ENCODE results near the gene NDUFS6. TPM values are rescaled to one million over a fixed set of nuclear protein-coding genes. Genes with fewer than 3 reads are reported as not detected.

The NDUFS6 gene
- total RNA-seq, 2 experiments from 2014 or later = 35.2 to 37.5 TPM

DNA sequence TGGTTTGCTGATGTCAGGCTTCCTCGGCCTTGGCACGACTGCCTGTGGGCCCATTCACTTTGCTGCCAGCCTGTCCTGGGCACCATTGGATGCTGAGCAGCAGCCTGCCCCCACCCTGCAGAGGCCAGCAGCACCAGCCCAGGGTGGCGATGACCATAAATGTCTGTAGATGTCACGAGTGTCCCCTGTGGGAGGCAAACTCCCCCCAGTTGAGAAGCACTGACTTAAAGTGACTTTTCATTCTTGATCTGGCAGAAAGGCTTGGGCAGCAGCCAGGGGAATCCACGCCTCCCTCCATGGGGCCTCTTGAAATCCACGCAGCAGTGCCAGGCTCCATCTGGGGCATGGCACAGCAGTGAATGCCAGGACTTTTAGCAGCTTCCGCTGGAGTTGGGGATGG lies 59.7 kb downstream of the NDUFS6 start:
- CTCF ChIA-PET = no interaction called here
- no peak for ATAC-seq
- no peaks in the 10 kb centered on the region for H3K9me3 Mint-ChIP-seq (ENCODE audit: low read depth)

DNA sequence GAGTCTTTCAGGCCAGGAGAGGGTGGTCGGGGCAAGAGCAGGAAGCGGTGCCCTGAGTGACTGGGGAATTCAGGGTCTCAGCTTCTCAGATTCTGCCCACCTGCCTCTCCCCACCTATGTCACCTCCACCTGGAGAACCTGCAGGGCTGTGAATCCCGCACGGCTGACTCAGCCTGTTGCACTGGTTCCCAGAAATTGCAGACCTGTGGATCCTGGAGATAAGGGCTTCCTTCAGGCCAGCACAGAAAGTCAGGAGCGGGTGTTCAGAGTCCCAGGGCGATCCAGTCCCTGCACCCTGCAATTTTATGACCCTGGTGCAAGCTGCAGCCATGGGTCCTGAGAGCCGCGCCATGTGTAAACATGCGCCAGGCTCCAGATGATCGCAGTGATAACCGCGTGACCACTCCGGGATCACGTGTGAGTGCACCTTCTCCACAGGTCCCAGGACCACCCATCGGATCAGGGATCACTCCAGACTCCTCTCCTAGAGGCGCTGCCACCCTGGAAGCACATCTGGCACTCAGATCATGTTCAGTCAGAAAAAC lies 63.8 kb downstream of the NDUFS6 start:
- no peaks in the 10 kb centered on the region for H3K9me3 Mint-ChIP-seq (ENCODE audit: low read depth)
- DNase-seq (no peak), ATAC-seq (no peak)
- H3K4me3 Mint-ChIP-seq = no peak overlapping the region
- H3K36me3 Mint-ChIP-seq = no peaks in the 10 kb centered on the region
- H3K27me3 Mint-ChIP-seq = peaks cover 18% of the 10 kb centered on the region
- no peaks in the 10 kb centered on the region for H3K4me1 Mint-ChIP-seq
- H3K27ac Mint-ChIP-seq = no peak overlapping the region
- CTCF ChIA-PET = no interaction called here

More for the DNA sequence above, 59.7 kb downstream of the NDUFS6 start:
- H3K27ac Mint-ChIP-seq = no peak overlapping the region
- H3K27me3 Mint-ChIP-seq = peaks cover 15% of the 10 kb centered on the region
- H3K4me1 Mint-ChIP-seq = no peaks in the 10 kb centered on the region
- DNase-seq = no peak
- H3K4me3 Mint-ChIP-seq = no peak overlapping the region
- no peaks in the 10 kb centered on the region for H3K36me3 Mint-ChIP-seq

DNA sequence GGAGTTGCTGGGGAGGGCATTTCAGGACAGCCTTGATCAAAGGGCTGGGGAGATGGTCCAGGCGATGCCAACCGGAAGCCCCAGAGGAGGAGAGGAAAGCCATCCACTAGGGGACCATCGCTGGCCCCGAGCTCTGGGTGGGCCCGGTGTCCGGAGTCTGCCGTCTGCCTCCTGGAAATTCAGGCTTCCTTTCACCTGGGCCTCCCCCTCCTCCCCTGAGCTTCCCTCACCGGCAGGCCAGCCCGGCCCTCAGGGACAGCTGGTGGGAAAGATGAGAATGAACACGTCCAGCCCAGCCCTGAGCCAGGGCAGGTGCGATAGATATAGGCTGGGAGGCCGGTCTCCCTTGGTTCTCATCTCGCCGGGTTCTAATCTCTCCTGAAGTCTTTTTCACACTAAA lies 64.3 kb downstream of the NDUFS6 start:
- no peaks in the 10 kb centered on the region for H3K36me3 Mint-ChIP-seq

More for the DNA sequence above, 64.3 kb downstream of the NDUFS6 start:
- Mint-ChIP-seq H3K4me1 (no peaks in the 10 kb centered on the region), H3K27ac (no peak overlapping the region), H3K9me3 (ENCODE audit: low read depth) (no peaks in the 10 kb centered on the region), H3K27me3 (peaks cover 18% of the 10 kb centered on the region), H3K4me3 (no peak overlapping the region)
- CTCF ChIA-PET = no interaction called here
- DNase-seq (no peak), ATAC-seq (no peak)

Other genes starting within 250 kb of the NDUFS6 start
- 10 to 100 TPM; 62.0 to 84.7 TPM for gene MRPL36, start 1.6 kb upstream of the NDUFS6 start, total RNA-seq
- gene IRX4, start 81.5 kb downstream of the NDUFS6 start, total RNA-seq = not detected